Keratinocyte (primary cell): Measurements from ENCODE around the gene PLEKHA6. TPM values are rescaled to one million over a fixed set of nuclear protein-coding genes. Genes with fewer than 3 reads are reported as not detected.

Source experiments
- DNase-seq: peaks from one replicate; pipeline ENCODE4 v3.0.0-alpha.2; 2011; ENCODE audit warnings: low read depth, missing footprints, low spot score
- FAIRE-seq: peaks from 2 replicates; lab custom pipeline; 2011; peaks lifted over from hg19 to GRCh38; lab: Jason Lieb, UNC
- H2AFZ ChIP-seq: 2 replicates; pipeline ENCODE4 v1.6.0; 2012; ENCODE audit warnings: low read length, control low read depth, inconsistent platforms; ENCODE audit not compliant: control insufficient read depth
- H3K27ac ChIP-seq: 2 replicates; pipeline ENCODE4 v1.5.1; 2011; ENCODE audit warnings: low read length; ENCODE audit not compliant: control insufficient read depth, insufficient read depth
- H3K27me3 ChIP-seq: 3 replicates; pipeline ENCODE4 v1.6.0; 2011; ENCODE audit warnings: low read length; ENCODE audit not compliant: control insufficient read depth, insufficient read depth; ENCODE audit errors: extremely low read depth
- H3K36me3 ChIP-seq, 2 experiments: 2 replicates in 1 of 2; 3 replicates in 1 of 2; pipeline ENCODE4 v1.5.1; 2011; ENCODE audit warnings: low read length in 2 of 2, mild to moderate bottlenecking in 1 of 2; ENCODE audit not compliant: control insufficient read depth in 2 of 2, insufficient read depth in 2 of 2; ENCODE audit errors: extremely low read depth in 1 of 2
- H3K4me1 ChIP-seq: 3 replicates; pipeline ENCODE4 v1.5.1; 2011; ENCODE audit warnings: low read length; ENCODE audit not compliant: control insufficient read depth, insufficient read depth; ENCODE audit errors: extremely low read depth
- H3K4me2 ChIP-seq: 3 replicates; pipeline ENCODE4 v1.6.0; 2011; ENCODE audit warnings: low read depth, low read length; ENCODE audit not compliant: control insufficient read depth, insufficient read depth; ENCODE audit errors: extremely low read depth
- H3K4me3 ChIP-seq, 3 experiments: fragments of 200-600 bp in 1 of 3; sonication (generic) in 1 of 3; 2 replicates in 2 of 3; 3 replicates in 1 of 3; pipeline ENCODE4 v1.5.1; 2011 to 2016; ENCODE audit warnings: low read length in 3 of 3, mild to moderate bottlenecking in 3 of 3, control low read depth in 2 of 3, inconsistent platforms in 1 of 3, low read depth in 1 of 3, mixed read lengths in 1 of 3, mixed run types in 1 of 3, moderate library complexity in 1 of 3; ENCODE audit not compliant: control insufficient read depth in 2 of 3, insufficient read depth in 2 of 3; ENCODE audit errors: extremely low read depth in 1 of 3
- H3K79me2 ChIP-seq: 2 replicates; pipeline ENCODE4 v1.6.0; 2012; ENCODE audit warnings: low read length; ENCODE audit not compliant: control insufficient read depth, insufficient read depth
- H3K9ac ChIP-seq: 3 replicates; pipeline ENCODE4 v1.6.0; 2011; ENCODE audit warnings: low read length; ENCODE audit not compliant: control insufficient read depth, insufficient read depth; ENCODE audit errors: extremely low read depth
- H3K9me1 ChIP-seq: 3 replicates; pipeline ENCODE4 v1.6.0; 2011; ENCODE audit warnings: low read length; ENCODE audit not compliant: control insufficient read depth, insufficient read depth; ENCODE audit errors: extremely low read depth
- H3K9me3 ChIP-seq: 2 replicates; pipeline ENCODE4 v1.5.1; 2012; ENCODE audit warnings: low read depth, low read length; ENCODE audit not compliant: control insufficient read depth
- H4K20me1 ChIP-seq: 3 replicates; pipeline ENCODE4 v1.6.0; 2011; ENCODE audit warnings: low read length; ENCODE audit not compliant: control insufficient read depth, insufficient read depth; ENCODE audit errors: extremely low read depth
- CTCF ChIP-seq, 3 experiments: IDR thresholded peaks in 1 of 3; conservative IDR thresholded peaks in 1 of 3; optimal IDR thresholded peaks in 1 of 3; 2 replicates in 2 of 3; 3 replicates in 1 of 3; pipeline versions ENCODE3 to v1.5.1; 2011; ENCODE audit warnings: low read length in 3 of 3, mild to moderate bottlenecking in 3 of 3, moderate library complexity in 2 of 3, control low read depth in 1 of 3, inconsistent platforms in 1 of 3; ENCODE audit not compliant: insufficient read depth in 2 of 3; ENCODE audit errors: extremely low read depth in 1 of 3
- EZH2 ChIP-seq: IDR thresholded peaks from one replicate; pipeline ENCODE4 v1.6.1; 2012; ENCODE audit warnings: inconsistent platforms, mild to moderate bottlenecking, low read length, moderate library complexity
- dilution Hi-C: fragments of 300-500 bp; cut with MboI; formaldehyde crosslinking; loops from one replicate; pipeline ENCODE4 v1.7.0; 2020; ENCODE audit warnings: low sequenced_read_pairs; ENCODE audit not compliant: extremely low pct_ligation_motif_present
- polyA plus RNA-seq, 5 experiments: library from polyadenylated mRNA; depleted of rRNA in 3 of 5; stranded (reverse) in 3 of 5; stranded (forward) in 1 of 5; unstranded in 1 of 5; fragments of >200 nt; gene quantifications; 1 replicate in 1 of 5; 2 replicates in 3 of 5; 3 replicates in 1 of 5; pipeline versions ENCODE4 v1.2.1 to v1.2.3, GENCODE V29; 2011 to 2012; ENCODE audit warnings: missing spikeins in 2 of 5, low read depth in 1 of 5, low replicate concordance in 1 of 5

The PLEKHA6 gene
- polyA plus RNA-seq, 1 donor (not counting 4 experiments of a cell fraction or from before 2014, with no cell fraction given) = 1.5 TPM

GRCh38 chr1:204336421-204337035, 23.2 kb downstream of the PLEKHA6 start:
- DNase-seq (no peak), FAIRE-seq (no peak)
- dilution Hi-C loops = no loop called here
- Histone ChIP-seq H3K4me1 (no peaks in the 10 kb centered on the region), H3K9me1 (no peaks in the 10 kb centered on the region), H4K20me1 (no peaks in the 10 kb centered on the region), H3K9me3 (no peaks in the 10 kb centered on the region), H3K27ac (no peak overlapping the region), H3K9ac (no peak overlapping the region), H3K27me3 (peaks cover 13% of the 10 kb centered on the region), H3K4me2 (no peak overlapping the region), H2AFZ (no peak overlapping the region), H3K4me3 (no peak overlapping the region), H3K36me3 (no peaks in the 10 kb centered on the region), H3K79me2 (no peaks in the 10 kb centered on the region)
- TF ChIP-seq CTCF (optimal IDR thresholded peaks at IDR 0.05 in 1 of 3, IDR thresholded peaks at IDR 0.05 in 1 of 3, conservative IDR thresholded peaks at IDR 0.05 in 1 of 3; ENCODE audit: extremely low read depth in 1 of 3, insufficient read depth in 2 of 3, low read length in 3 of 3) (no peak), EZH2 (no peak)

- no peaks in the 10 kb centered on the region for H3K36me3 ChIP-seq
- H3K9me3 ChIP-seq = no peaks in the 10 kb centered on the region
- peaks cover 13% of the 10 kb centered on the region for H3K27me3 ChIP-seq
- H3K27ac ChIP-seq = no peak overlapping the region
- no peaks in the 10 kb centered on the region for H3K9me1 ChIP-seq
- FAIRE-seq = no peak
- H3K4me2 ChIP-seq = no peak overlapping the region
- no peak overlapping the region for H2AFZ ChIP-seq
- DNase-seq = no peak
- no peak overlapping the region for H3K9ac ChIP-seq
- TF ChIP-seq EZH2 (no peak), CTCF (optimal IDR thresholded peaks at IDR 0.05 in 1 of 3, IDR thresholded peaks at IDR 0.05 in 1 of 3, conservative IDR thresholded peaks at IDR 0.05 in 1 of 3; ENCODE audit: extremely low read depth in 1 of 3, insufficient read depth in 2 of 3, low read length in 3 of 3) (no peak)
- no peaks in the 10 kb centered on the region for H3K79me2 ChIP-seq
- no peaks in the 10 kb centered on the region for H4K20me1 ChIP-seq
- dilution Hi-C loops = no loop called here
- no peaks in the 10 kb centered on the region for H3K4me1 ChIP-seq
- H3K4me3 ChIP-seq = no peak overlapping the region
These were observed 24.2 kb downstream of the PLEKHA6 start for GRCh38 chr1:204335533-204335932.
